Spinal cord (tissue), 10 donors: ENCODE data around the gene TMIGD1. TPM values are rescaled to one million over a fixed set of nuclear protein-coding genes. Genes with fewer than 3 reads are reported as not detected.

Experiments used
- DNase-seq, 6 donors: peaks; one replicate each; pipeline versions ENCODE4 v3.0.0 to v3.0.0-alpha.2; 2013 to 2015; ENCODE audit warnings: low spot score in 6 of 6, low read depth in 4 of 6
- H3K27ac ChIP-seq: one replicate; pipeline ENCODE4 v1.5.1; 2013; ENCODE audit warnings: low read depth, low read length, control low read depth
- H3K27me3 ChIP-seq: one replicate; pipeline ENCODE4 v1.6.1; 2013; ENCODE audit warnings: low read length; ENCODE audit not compliant: control insufficient read depth, insufficient read depth
- H3K36me3 ChIP-seq: one replicate; pipeline ENCODE4 v1.6.1; 2013; ENCODE audit warnings: low read length; ENCODE audit not compliant: control insufficient read depth, insufficient read depth
- H3K4me1 ChIP-seq: one replicate; pipeline ENCODE4 v1.6.1; 2013; ENCODE audit warnings: low read length; ENCODE audit not compliant: control insufficient read depth, insufficient read depth
- H3K4me3 ChIP-seq: one replicate; pipeline ENCODE4 v1.5.1; 2013; ENCODE audit warnings: low read depth, low read length, control low read depth
- H3K9me3 ChIP-seq: one replicate; pipeline ENCODE4 v1.6.1; 2013; ENCODE audit warnings: low read length; ENCODE audit not compliant: control insufficient read depth, insufficient read depth
- WGBS: methylation state at CpG from one replicate; pipeline ENCODE4 v1.1.5; 2013; ENCODE audit warnings: missing lambda C conversion rate; ENCODE audit not compliant: insufficient coverage; 5-methylcytosine and 5-hydroxymethylcytosine counted together
- polyA plus RNA-seq, 2 donors: library from polyadenylated mRNA; unstranded; fragments of 120-200 nt; gene quantifications; one replicate each; pipeline ENCODE4 v1.2.1, GENCODE V29; 2013; ENCODE audit not compliant: insufficient read length in 2 of 2
- total RNA-seq, 2 donors: library from RNA; depleted of rRNA in 1 of 2; stranded (reverse); fragments of 120-200 nt in 1 of 2; fragments of >200 nt in 1 of 2; gene quantifications; one replicate each; pipeline versions ENCODE4 v1.2.3 to v1.2.4, GENCODE V29; 2013 to 2014
- donor health status: healthy.

TMIGD1 gene
- total and polyA plus RNA-seq, 4 donors, result not detected

DNA sequence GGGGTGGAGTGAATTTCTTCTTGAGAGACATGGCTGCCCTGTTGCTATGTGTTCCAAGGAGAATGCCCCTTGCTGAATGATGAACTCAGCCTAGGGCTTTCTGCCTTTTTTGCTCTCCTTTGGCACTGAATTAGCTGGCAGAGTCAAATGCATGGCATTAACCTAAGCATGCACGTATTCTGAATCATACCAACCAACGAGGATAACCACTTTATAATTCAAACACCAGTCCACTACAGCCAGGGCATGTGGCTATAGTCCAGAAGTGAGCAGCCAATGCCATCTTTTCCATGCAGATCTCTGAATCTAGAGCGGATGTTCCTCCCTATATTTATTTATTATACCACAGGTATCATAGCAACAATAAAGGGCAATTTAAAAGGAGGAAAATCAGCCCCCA lies 15.7 kb downstream of the TMIGD1 start:
- no peak overlapping the region for H3K4me3 ChIP-seq
- no peak overlapping the region for H3K27ac ChIP-seq
- DNase-seq, result peak in 2 of 6 donors; percentile 14 to 26
- H3K4me1 ChIP-seq, result no peaks in the 10 kb centered on the region
- no peaks in the 10 kb centered on the region for H3K9me3 ChIP-seq
- H3K27me3 ChIP-seq, result no peaks in the 10 kb centered on the region
- WGBS, result 18% methylated on average over 2 of the region's 3 CpGs
- H3K36me3 ChIP-seq, result no peaks in the 10 kb centered on the region

DNA sequence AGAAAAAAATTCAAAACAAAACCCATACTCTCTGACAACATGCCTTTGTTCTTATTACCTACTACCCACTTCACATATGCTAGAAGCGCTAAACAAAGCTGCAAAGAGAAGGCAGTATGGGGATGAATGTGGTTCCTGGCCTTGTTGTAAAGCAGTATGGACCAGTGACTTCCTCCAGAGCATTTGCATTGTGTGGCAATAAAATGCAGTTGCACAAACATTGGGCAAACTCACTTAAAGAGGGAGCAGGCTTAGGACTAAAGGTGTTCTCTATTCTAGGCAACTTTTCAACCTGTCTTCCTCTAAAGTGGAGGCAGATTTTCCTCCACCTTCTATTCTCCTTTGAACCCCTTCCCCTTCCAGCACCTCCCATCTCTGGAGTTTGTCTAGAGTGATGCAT lies 17.1 kb downstream of the TMIGD1 start:
- no CpG with 5 or more reads among the region's 1 CpG for WGBS
- Histone ChIP-seq H3K9me3 (no peaks in the 10 kb centered on the region), H3K4me3 (no peak overlapping the region), H3K36me3 (no peaks in the 10 kb centered on the region), H3K27me3 (no peaks in the 10 kb centered on the region), H3K27ac (no peak overlapping the region), H3K4me1 (no peaks in the 10 kb centered on the region)
- DNase-seq, result no peak

DNA sequence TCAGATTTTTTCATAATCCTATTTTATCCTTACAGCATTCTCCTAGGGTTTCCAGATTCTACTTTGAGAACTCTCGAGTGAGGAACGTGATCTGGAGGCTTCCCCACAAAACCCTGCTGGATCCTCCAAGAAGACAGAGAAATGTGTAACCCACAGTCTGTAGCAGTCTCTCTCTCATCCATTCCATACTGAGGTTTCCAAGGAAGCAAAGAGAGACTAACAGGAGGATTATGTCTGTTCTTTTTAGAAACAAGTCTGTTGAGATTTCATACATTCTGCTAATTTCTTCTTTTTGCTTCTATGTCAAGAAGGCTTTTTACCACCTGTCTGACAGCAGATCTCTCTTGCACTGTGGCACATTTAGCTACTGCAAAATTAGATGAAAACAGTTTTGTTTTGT lies 18.8 kb downstream of the TMIGD1 start:
- Histone ChIP-seq H3K27me3 (no peaks in the 10 kb centered on the region), H3K27ac (no peak overlapping the region)

DNA sequence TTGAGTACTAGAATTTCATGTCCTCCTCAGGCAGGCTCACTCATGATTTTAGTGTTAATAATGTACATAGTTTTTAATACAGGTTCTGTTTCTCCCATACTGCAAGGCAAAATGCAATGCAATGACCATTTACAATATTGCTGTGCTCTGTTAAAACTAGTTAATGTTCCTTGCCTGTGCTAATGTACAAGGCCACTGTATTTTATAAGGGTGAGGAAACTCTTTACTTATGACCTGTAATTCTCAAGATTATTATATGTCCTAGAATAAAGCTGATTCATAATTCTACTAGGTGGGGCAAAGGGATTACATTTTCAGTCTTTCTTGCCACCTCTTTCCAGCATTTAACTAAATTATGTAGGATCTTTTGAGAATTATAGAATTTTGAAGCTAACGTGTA lies 19.4 kb downstream of the TMIGD1 start:
- Histone ChIP-seq H3K27me3 (no peaks in the 10 kb centered on the region), H3K36me3 (no peaks in the 10 kb centered on the region), H3K27ac (no peak overlapping the region), H3K4me3 (no peak overlapping the region), H3K4me1 (no peaks in the 10 kb centered on the region), H3K9me3 (no peaks in the 10 kb centered on the region)
- WGBS, result no CpG with 5 or more reads among the region's 1 CpG
- no peak for DNase-seq

More for the DNA sequence above, 18.8 kb downstream of the TMIGD1 start:
- DNase-seq, result peak in 1 of 6 donors; percentile 81
- Histone ChIP-seq H3K36me3 (no peaks in the 10 kb centered on the region), H3K9me3 (no peaks in the 10 kb centered on the region), H3K4me3 (no peak overlapping the region), H3K4me1 (no peaks in the 10 kb centered on the region)
- WGBS, result 83% methylated on average over 1 of the region's 2 CpGs

DNA sequence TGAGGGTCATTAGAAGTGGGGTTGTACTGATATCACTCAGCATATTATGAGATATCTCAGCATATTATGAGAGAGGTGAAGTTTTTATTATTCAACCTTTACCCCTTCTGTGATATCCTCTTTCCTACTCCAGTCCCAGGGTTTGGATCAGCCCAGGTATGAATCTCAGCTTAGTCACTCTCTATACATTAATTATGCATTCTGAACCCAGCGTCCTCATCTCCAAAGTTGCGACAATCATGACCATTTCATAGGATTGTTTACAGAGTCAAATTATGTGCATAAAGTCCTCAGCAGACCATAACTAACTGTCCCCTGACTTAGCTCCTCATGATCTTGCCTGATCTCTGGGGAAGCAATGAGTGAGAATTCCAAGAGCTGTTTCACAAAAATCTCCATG lies 21.6 kb downstream of the TMIGD1 start:
- Histone ChIP-seq H3K9me3 (no peaks in the 10 kb centered on the region), H3K27ac (no peak overlapping the region), H3K27me3 (no peaks in the 10 kb centered on the region), H3K36me3 (no peaks in the 10 kb centered on the region), H3K4me1 (no peaks in the 10 kb centered on the region), H3K4me3 (no peak overlapping the region)
- 50% methylated on average over 1 of the region's 2 CpGs for WGBS
- no peak for DNase-seq

DNA sequence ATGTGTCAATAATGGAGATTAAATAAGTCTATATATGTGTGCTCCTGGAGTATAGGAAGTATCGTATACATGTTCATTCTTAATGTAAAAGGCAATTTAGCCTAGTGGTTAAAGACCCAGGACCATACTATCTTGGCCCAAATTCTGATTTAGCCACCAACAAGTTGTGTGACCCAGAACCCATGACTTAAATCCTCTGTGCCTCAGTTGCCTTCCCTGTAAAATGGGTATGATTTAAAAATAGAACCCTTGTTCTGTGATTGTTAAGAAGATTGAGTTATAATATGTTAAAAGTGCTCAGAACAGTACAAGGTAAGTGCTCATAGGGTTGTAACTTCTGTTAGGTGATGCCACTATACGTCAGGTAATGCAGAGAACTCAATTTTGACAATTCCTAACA lies 23.3 kb downstream of the TMIGD1 start:
- WGBS, result no CpG with 5 or more reads among the region's 2 CpGs
- no peaks in the 10 kb centered on the region for H3K27me3 ChIP-seq
- no peaks in the 10 kb centered on the region for H3K9me3 ChIP-seq
- H3K36me3 ChIP-seq, result no peaks in the 10 kb centered on the region
- no peak overlapping the region for H3K4me3 ChIP-seq
- no peaks in the 10 kb centered on the region for H3K4me1 ChIP-seq
- no peak overlapping the region for H3K27ac ChIP-seq
- DNase-seq, result no peak

DNA sequence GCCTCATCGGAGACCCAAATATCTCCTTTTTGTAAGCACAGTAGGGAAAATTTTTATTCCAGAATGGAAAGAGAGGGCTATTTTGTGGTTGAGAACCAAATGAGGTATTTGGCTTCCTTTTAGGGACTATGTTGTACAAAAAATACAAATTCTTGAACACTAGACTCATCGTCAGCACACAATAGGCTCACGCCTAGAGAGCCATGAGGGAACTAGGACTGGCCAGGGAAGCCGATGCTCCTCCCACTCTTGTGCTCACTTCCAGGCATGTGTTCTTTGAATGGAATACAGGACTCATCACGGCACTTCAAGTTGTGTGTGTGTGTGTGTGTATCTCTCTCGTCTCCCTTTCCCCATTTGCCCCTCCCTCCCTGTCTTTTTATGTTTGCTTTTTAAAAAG lies 24.3 kb downstream of the TMIGD1 start:
- 100% methylated on average over 1 of the region's 6 CpGs for WGBS
- no peaks in the 10 kb centered on the region for H3K27me3 ChIP-seq
- H3K9me3 ChIP-seq, result no peaks in the 10 kb centered on the region
- H3K4me3 ChIP-seq, result no peak overlapping the region
- DNase-seq, result no peak
- no peaks in the 10 kb centered on the region for H3K36me3 ChIP-seq
- no peak overlapping the region for H3K27ac ChIP-seq
- no peaks in the 10 kb centered on the region for H3K4me1 ChIP-seq

DNA sequence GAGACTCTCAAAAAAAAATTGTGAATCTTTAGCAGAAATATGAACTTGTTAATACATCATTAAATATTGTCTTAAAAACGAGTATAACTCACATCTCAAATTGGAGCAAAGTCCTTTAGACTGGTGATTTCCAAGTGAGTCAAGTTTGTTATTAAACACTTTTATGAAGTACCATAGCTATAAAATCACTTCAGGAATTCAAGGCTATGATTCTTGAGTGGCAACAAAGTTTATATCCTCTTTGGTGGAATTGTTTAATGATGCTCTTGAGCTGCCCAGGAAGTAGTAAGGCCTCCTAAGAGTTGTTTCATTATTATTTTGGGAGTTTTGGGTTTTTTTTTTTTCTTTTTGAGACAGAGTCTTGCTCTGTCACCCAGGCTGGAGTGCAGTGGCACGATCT lies 25.5 kb downstream of the TMIGD1 start:
- H3K27me3 ChIP-seq, result no peaks in the 10 kb centered on the region
- no peaks in the 10 kb centered on the region for H3K4me1 ChIP-seq
- H3K27ac ChIP-seq, result no peak overlapping the region
- 100% methylated on average over 1 of the region's 2 CpGs for WGBS
- H3K36me3 ChIP-seq, result no peaks in the 10 kb centered on the region
- no peak for DNase-seq
- H3K4me3 ChIP-seq, result no peak overlapping the region
- no peaks in the 10 kb centered on the region for H3K9me3 ChIP-seq

DNA sequence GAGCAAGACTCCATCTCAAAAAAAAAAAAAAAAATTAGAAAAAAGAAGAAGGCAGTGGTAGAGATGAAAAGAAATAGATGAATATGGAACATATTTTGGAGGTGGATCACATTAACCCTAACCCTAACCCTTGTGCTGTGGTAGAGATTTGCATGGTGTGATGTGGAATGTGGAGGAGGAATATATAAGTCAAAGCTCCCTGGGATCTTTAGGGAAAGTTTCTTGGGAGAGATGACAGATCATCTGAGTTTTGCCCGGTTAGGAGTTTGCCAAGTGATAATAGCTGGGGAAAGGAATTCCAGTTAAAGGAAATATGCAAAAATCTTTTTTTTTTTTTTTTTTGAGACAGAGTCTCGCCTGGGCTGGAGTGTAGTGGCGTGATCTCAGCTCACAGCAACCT lies 29.1 kb downstream of the TMIGD1 start:
- Histone ChIP-seq H3K36me3 (no peaks in the 10 kb centered on the region), H3K4me3 (no peak overlapping the region), H3K27ac (no peak overlapping the region), H3K4me1 (no peaks in the 10 kb centered on the region), H3K27me3 (no peaks in the 10 kb centered on the region), H3K9me3 (no peaks in the 10 kb centered on the region)
- 100% methylated on average over 1 of the region's 3 CpGs for WGBS
- no peak for DNase-seq

DNA sequence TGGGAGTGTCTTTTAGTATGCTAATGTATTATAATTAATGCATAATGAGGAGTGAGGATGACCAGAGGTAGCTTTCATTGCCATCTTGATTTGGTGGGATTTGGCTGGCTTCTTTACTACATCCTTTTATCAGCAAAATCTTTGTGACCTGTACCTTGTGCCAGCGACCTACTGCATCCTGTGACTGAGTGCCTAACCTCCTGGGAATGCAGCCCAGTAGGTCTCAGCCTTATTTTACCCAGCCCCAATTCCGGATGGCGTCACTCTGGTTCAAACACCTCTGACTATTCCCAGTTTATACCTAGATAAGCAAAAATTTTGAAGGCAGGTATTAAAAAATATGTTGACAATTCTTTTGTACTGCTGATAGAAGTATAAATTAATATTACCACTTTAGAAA lies 31.6 kb downstream of the TMIGD1 start:
- WGBS, result 100% methylated on average over 1 of the region's 3 CpGs
- Histone ChIP-seq H3K4me1 (no peaks in the 10 kb centered on the region), H3K9me3 (no peaks in the 10 kb centered on the region), H3K27ac (no peak overlapping the region), H3K36me3 (no peaks in the 10 kb centered on the region), H3K27me3 (no peaks in the 10 kb centered on the region), H3K4me3 (no peak overlapping the region)
- no peak for DNase-seq
